HepG2 (cell line): ENCODE data around the gene RAB27B. TPM values are rescaled to one million over a fixed set of nuclear protein-coding genes. Genes with fewer than 3 reads are reported as not detected.

Experiments
- ATAC-seq: fragments of 200-7000 bp; cut with Tn5 transposase; 3 replicates; pipeline ENCODE4 v1.9.1; 2020; ENCODE audit warnings: mild to moderate bottlenecking, moderate library complexity
- BruUV-seq: library from RNA; stranded (reverse); fragments of 400-500 nt; replicated peaks from 2 replicates; lab custom pipeline; 2021; lab: Mats Ljungman, UMichigan
- CTCF ChIA-PET: fragments of 300-600 bp; formaldehyde crosslinking; extraction: SDS; loops from one replicate; lab custom pipeline; 2021; ENCODE audit warnings: low total read pairs, inconsistent platforms, low intra/inter-chr PET ratio; lab: Yijun Ruan, JAX
- POLR2A ChIA-PET: fragments of 350-600 bp; sonication (Branson Sonifier 250); formaldehyde crosslinking; loops from one replicate; lab custom pipeline; 2020; ENCODE audit warnings: antibody characterized with exemption, inconsistent platforms; lab: Yijun Ruan, JAX
- DNase-seq: peaks from one replicate; pipeline ENCODE4 v3.0.0-alpha.2; 2015; ENCODE audit warnings: low spot score
- FAIRE-seq: peaks from 3 replicates; lab custom pipeline; 2011; peaks lifted over from hg19 to GRCh38; lab: Jason Lieb, UNC
- H2AFZ ChIP-seq: one replicate; pipeline ENCODE4 v1.6.1; 2011; ENCODE audit warnings: low read length, inconsistent platforms
- H3K27ac ChIP-seq: fragments of 300-600 bp; 3 replicates; pipeline ENCODE4 v1.8.0; 2011; ENCODE audit warnings: mixed run types, mild to moderate bottlenecking, mixed read lengths, low read length, inconsistent platforms; ENCODE audit not compliant: insufficient read depth; ENCODE audit errors: extremely low read length
- H3K27me3 ChIP-seq, 2 experiments: fragments of 200-600 bp in 1 of 2; 2 replicates in 1 of 2; 3 replicates in 1 of 2; pipeline versions ENCODE4 v1.6.0 to v1.8.0; 2011; ENCODE audit warnings: low read length in 2 of 2, mild to moderate bottlenecking in 2 of 2, moderate library complexity in 2 of 2, inconsistent platforms in 1 of 2; ENCODE audit not compliant: insufficient read depth in 2 of 2, control insufficient read depth in 1 of 2
- H3K36me3 ChIP-seq, 2 experiments: fragments of 200-600 bp in 1 of 2; replicated peaks in 1 of 2; 2 replicates in 1 of 2; 3 replicates in 1 of 2; pipeline versions ENCODE4 v1.5.1 to v1.8.0; 2011; ENCODE audit warnings: low read length in 2 of 2, inconsistent platforms in 1 of 2; ENCODE audit not compliant: insufficient read depth in 2 of 2, control insufficient read depth in 1 of 2
- H3K4me1 ChIP-seq: 2 replicates; pipeline ENCODE4 v1.5.1; 2012; ENCODE audit warnings: low read length, inconsistent platforms; ENCODE audit not compliant: insufficient read depth
- H3K4me2 ChIP-seq: 2 replicates; pipeline ENCODE4 v1.6.0; 2011; ENCODE audit warnings: low read depth, low read length, inconsistent platforms
- H3K4me3 ChIP-seq, 3 experiments: fragments of 200-600 bp in 1 of 3; sonication (generic), shearing (Covaris generic) in 1 of 3; replicated peaks in 1 of 3; 2 replicates each; pipeline ENCODE4 v1.5.1; 2011 to 2016; ENCODE audit warnings: low read length in 3 of 3, inconsistent platforms in 2 of 3, low read depth in 2 of 3, mild to moderate bottlenecking in 2 of 3, control low read depth in 1 of 3, mixed read lengths in 1 of 3; ENCODE audit not compliant: insufficient read depth in 1 of 3
- H3K79me2 ChIP-seq: one replicate; pipeline ENCODE4 v1.6.1; 2011; ENCODE audit warnings: low read length, inconsistent platforms; ENCODE audit not compliant: insufficient read depth
- H3K9ac ChIP-seq: 2 replicates; pipeline ENCODE4 v1.6.0; 2011; ENCODE audit warnings: mild to moderate bottlenecking, low read depth, low read length, inconsistent platforms; ENCODE audit not compliant: insufficient read depth
- H3K9me3 ChIP-seq: 2 replicates; pipeline ENCODE4 v1.5.1; 2012; ENCODE audit warnings: mild to moderate bottlenecking, low read length
- H4K20me1 ChIP-seq: 2 replicates; pipeline ENCODE4 v1.6.0; 2011; ENCODE audit warnings: inconsistent platforms, mild to moderate bottlenecking, low read length, moderate library complexity; ENCODE audit not compliant: insufficient read depth
- BORCS8-MEF2B ChIP-seq: sonication (generic); formaldehyde crosslinking; IDR thresholded peaks from 2 replicates; pipeline ENCODE4 v1.8.0; 2022; ENCODE audit warnings: mild to moderate bottlenecking, missing genetic modification reagents
- EP300 ChIP-seq, 3 experiments: sonication (generic) in 1 of 3; formaldehyde crosslinking in 1 of 3; IDR thresholded peaks; 2 replicates each; pipeline versions ENCODE4 v1.5.1 to v1.6.1; 2011 to 2020; ENCODE audit warnings: low read depth in 2 of 3, low read length in 2 of 3, borderline replicate concordance in 1 of 3, improper control_type of control experiment in 1 of 3, mild to moderate bottlenecking in 1 of 3, missing genetic modification reagents in 1 of 3, moderate library complexity in 1 of 3
- KLF16 ChIP-seq, 2 experiments: sonication (generic) in 1 of 2; formaldehyde crosslinking in 1 of 2; IDR thresholded peaks; 2 replicates each; pipeline versions ENCODE4 v1.6.1 to v1.8.0; 2016 to 2023; ENCODE audit warnings: missing genetic modification reagents in 2 of 2, missing compliant biosample characterization in 1 of 2
- MAF1 ChIP-seq: sonication (generic); formaldehyde crosslinking; IDR thresholded peaks from 2 replicates; pipeline ENCODE4 v1.5.0; 2020; ENCODE audit warnings: missing genetic modification reagents, borderline replicate concordance
- MYC ChIP-seq: sonication (generic); formaldehyde crosslinking; IDR thresholded peaks from 2 replicates; pipeline ENCODE4 v1.9.0; 2021; ENCODE audit warnings: missing genetic modification reagents, borderline replicate concordance
- PHF8 ChIP-seq: sonication (generic); formaldehyde crosslinking; IDR thresholded peaks from 2 replicates; pipeline ENCODE4 v1.5.0; 2020; ENCODE audit warnings: missing genetic modification reagents
- TEAD3 ChIP-seq: optimal IDR thresholded peaks from 2 replicates; pipeline ENCODE3; 2016; ENCODE audit warnings: borderline replicate concordance
- ZNF12 ChIP-seq: sonication (generic); formaldehyde crosslinking; IDR thresholded peaks from 2 replicates; pipeline ENCODE4 v1.5.0; 2020; ENCODE audit warnings: missing genetic modification reagents
- ZNF260 ChIP-seq: sonication (generic); formaldehyde crosslinking; IDR thresholded peaks from 2 replicates; pipeline ENCODE4 v1.4.0; 2020; ENCODE audit warnings: missing genetic modification reagents, low read depth, mild to moderate bottlenecking, borderline replicate concordance
- ZNF432 ChIP-seq: sonication (generic); formaldehyde crosslinking; IDR thresholded peaks from 2 replicates; pipeline ENCODE4 v1.5.0; 2020; ENCODE audit warnings: missing genetic modification reagents, mild to moderate bottlenecking, borderline replicate concordance
- ZNF547 ChIP-seq: sonication (generic); formaldehyde crosslinking; IDR thresholded peaks from 2 replicates; pipeline ENCODE4 v1.5.1; 2020; ENCODE audit warnings: mild to moderate bottlenecking, missing genetic modification reagents
- ZNF567 ChIP-seq: sonication (generic); formaldehyde crosslinking; IDR thresholded peaks from 2 replicates; pipeline ENCODE4 v1.8.1; 2023; ENCODE audit warnings: mild to moderate bottlenecking, missing genetic modification reagents, borderline replicate concordance
- ZSCAN20 ChIP-seq: sonication (generic); formaldehyde crosslinking; IDR thresholded peaks from 2 replicates; pipeline ENCODE4 v1.4.0; 2020; ENCODE audit warnings: missing genetic modification reagents, mild to moderate bottlenecking, borderline replicate concordance
- WGBS: methylation state at CpG from one replicate; pipeline ENCODE4 v1.1.6; 2017; ENCODE audit warnings: low lambda C conversion rate; 5-methylcytosine and 5-hydroxymethylcytosine counted together
- in situ Hi-C: cut with HindIII; loops from 2 replicates; pipeline ENCODE4 v1.10.0; 2017; ENCODE audit warnings: low pct_unique_long_range_greater_than_20kb; ENCODE audit not compliant: extremely low pct_ligation_motif_present
- intact Hi-C: fragments of 100-400 bp; cut with micrococcal nuclease; formaldehyde crosslinking; loops from one replicate; pipeline ENCODE4 v1.10.0; 2022; ENCODE audit not compliant: unreplicated experiment
- polyA plus RNA-seq, 8 experiments: library from polyadenylated mRNA; depleted of rRNA in 3 of 8; stranded (reverse) in 7 of 8; unstranded in 1 of 8; fragments of >200 nt; fragmentation: Illumina TruSeq in 4 of 8; extraction: Trizol in 4 of 8; gene quantifications; 2 replicates each; pipeline versions ENCODE4 v1.2.1 to v1.2.3, GENCODE V29; 2011 to 2016; ENCODE audit warnings: low read depth in 4 of 8, missing spikeins in 1 of 8, mixed read lengths in 1 of 8; ENCODE audit not compliant: insufficient read depth in 1 of 8
- total RNA-seq, 5 experiments: library from RNA; depleted of rRNA; stranded (reverse); fragments of >200 nt; fragmentation: Illumina TruSeq; extraction: Trizol; gene quantifications; 2 replicates each; pipeline ENCODE4 v1.2.3, GENCODE V29; 2016; ENCODE audit warnings: low read depth in 1 of 5
- TF ChIP-seq, protein P1 (sequence below): sonication (generic); formaldehyde crosslinking; IDR thresholded peaks from 2 replicates; pipeline ENCODE4 v1.4.0; 2020; ENCODE audit warnings: missing genetic modification reagents; ENCODE audit errors: not compliant biosample characterization
- TF ChIP-seq, protein P2 (sequence below): sonication (generic); formaldehyde crosslinking; IDR thresholded peaks from 2 replicates; pipeline ENCODE4 v1.4.0; 2020; ENCODE audit warnings: missing genetic modification reagents
- TF ChIP-seq, protein P3 (sequence below): sonication (generic); formaldehyde crosslinking; IDR thresholded peaks from 2 replicates; pipeline ENCODE4 v1.8.0; 2022; ENCODE audit warnings: mild to moderate bottlenecking, missing genetic modification reagents, moderate library complexity

Gene RAB27B
- total and polyA plus RNA-seq, 2 of the 13 experiments (the other 11 are each of a cell fraction or from before 2014, with no cell fraction given): not detected

DNA sequence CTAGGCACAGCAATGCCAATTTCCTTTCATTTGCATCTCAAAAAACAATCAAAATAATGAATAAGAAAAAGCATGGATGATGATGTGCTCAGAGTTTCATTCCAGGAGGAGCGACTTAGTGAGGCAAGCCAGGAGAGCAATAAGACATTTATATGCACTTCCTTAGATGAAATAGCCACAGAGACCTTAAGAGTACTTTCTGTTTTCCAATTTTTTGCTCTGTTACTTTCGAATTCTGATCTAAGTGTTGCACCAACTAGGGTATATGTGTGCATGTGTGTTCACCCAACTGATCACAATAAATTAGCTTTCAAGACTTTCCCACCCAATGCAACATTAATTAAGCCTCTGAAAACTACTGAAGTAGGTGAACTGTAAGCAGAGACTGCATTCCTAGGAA, 709 bp downstream of the RAB27B start:
- Histone ChIP-seq H3K79me2 (no peaks in the 10 kb centered on the region), H3K4me3 (peak overlapping the region in 1 of 3 experiments; percentile 64; a peak in 1 of 6 replicates), H2AFZ (no peak overlapping the region), H3K4me2 (peak overlapping the region; percentile 86; the same call in 1 of the 2 replicates), H3K27me3 (peaks cover 0 to 7% of the 10 kb centered on the region in 2 experiments; a peak in 3 of 5 replicates), H3K27ac (no peak overlapping the region), H3K9ac (no peak overlapping the region), H3K4me1 (peaks cover 13% of the 10 kb centered on the region), H3K36me3 (no peaks in the 10 kb centered on the region), H4K20me1 (no peaks in the 10 kb centered on the region), H3K9me3 (peaks cover 7% of the 10 kb centered on the region)
- 43% methylated on average over 2 of the region's 2 CpGs for WGBS
- intact Hi-C loops (loop anchor here (5.0 kb wide), 2 partner anchors 142 to 153 kb away; no protein-coding TSS in a partner anchor), in situ Hi-C loops (no loop called here)
- ChIA-PET POLR2A (no interaction called here), CTCF (no interaction called here)
- ATAC-seq (no peak), FAIRE-seq (no peak), DNase-seq (no peak)
- no peak for TF ChIP-seq ZNF547 (CRISPR knock-in tag)
- no peak for TF ChIP-seq ZNF260 (CRISPR knock-in tag)
- no peak for TF ChIP-seq PHF8
- TF ChIP-seq ZNF567 (CRISPR knock-in tag): no peak
- TF ChIP-seq TEAD3: no peak
- no peak for TF ChIP-seq ZSCAN20 (CRISPR knock-in tag)
- TF ChIP-seq, protein P1, sequence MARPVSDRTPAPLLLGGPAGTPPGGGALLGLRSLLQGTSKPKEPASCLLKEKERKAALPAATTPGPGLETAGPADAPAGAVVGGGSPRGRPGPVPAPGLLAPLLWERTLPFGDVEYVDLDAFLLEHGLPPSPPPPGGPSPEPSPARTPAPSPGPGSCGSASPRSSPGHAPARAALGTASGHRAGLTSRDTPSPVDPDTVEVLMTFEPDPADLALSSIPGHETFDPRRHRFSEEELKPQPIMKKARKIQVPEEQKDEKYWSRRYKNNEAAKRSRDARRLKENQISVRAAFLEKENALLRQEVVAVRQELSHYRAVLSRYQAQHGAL (CRISPR knock-in tag): no peak
- TF ChIP-seq MAF1 (CRISPR knock-in tag): no peak
- TF ChIP-seq, protein P2, sequence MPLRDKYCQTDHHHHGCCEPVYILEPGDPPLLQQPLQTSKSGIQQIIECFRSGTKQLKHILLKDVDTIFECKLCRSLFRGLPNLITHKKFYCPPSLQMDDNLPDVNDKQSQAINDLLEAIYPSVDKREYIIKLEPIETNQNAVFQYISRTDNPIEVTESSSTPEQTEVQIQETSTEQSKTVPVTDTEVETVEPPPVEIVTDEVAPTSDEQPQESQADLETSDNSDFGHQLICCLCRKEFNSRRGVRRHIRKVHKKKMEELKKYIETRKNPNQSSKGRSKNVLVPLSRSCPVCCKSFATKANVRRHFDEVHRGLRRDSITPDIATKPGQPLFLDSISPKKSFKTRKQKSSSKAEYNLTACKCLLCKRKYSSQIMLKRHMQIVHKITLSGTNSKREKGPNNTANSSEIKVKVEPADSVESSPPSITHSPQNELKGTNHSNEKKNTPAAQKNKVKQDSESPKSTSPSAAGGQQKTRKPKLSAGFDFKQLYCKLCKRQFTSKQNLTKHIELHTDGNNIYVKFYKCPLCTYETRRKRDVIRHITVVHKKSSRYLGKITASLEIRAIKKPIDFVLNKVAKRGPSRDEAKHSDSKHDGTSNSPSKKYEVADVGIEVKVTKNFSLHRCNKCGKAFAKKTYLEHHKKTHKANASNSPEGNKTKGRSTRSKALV (CRISPR knock-in tag): no peak
- no peak for TF ChIP-seq ZNF432
- no peak for TF ChIP-seq KLF16 (CRISPR knock-in tag; IDR thresholded peaks at IDR 0.05)
- TF ChIP-seq MYC (CRISPR knock-in tag): no peak
- TF ChIP-seq ZNF12 (CRISPR knock-in tag): no peak
- TF ChIP-seq, protein P3, sequence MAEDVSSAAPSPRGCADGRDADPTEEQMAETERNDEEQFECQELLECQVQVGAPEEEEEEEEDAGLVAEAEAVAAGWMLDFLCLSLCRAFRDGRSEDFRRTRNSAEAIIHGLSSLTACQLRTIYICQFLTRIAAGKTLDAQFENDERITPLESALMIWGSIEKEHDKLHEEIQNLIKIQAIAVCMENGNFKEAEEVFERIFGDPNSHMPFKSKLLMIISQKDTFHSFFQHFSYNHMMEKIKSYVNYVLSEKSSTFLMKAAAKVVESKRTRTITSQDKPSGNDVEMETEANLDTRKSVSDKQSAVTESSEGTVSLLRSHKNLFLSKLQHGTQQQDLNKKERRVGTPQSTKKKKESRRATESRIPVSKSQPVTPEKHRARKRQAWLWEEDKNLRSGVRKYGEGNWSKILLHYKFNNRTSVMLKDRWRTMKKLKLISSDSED (CRISPR knock-in tag): no peak
- TF ChIP-seq EP300 (IDR thresholded peaks at IDR 0.05; ENCODE audit: low read depth in 2 of 2, low read length in 2 of 2): no peak
- no peak for TF ChIP-seq EP300 (CRISPR knock-in tag; IDR thresholded peaks at IDR 0.05; ENCODE audit: borderline replicate concordance)
- TF ChIP-seq BORCS8-MEF2B (CRISPR knock-in tag): no peak
- BruUV-seq: no TSS peak
